GM12878 (cell line): Measurements from ENCODE around the gene FOXP4. TPM values are rescaled to one million over a fixed set of nuclear protein-coding genes. Genes with fewer than 3 reads are reported as not detected.

ENCODE experiments used
- ATAC-seq: fragments of 200-7000 bp; cut with Tn5 transposase; 3 replicates; pipeline ENCODE4 v1.9.1; 2020; ENCODE audit warnings: mild to moderate bottlenecking, moderate library complexity
- BruUV-seq: library from RNA; stranded (reverse); fragments of 400-500 nt; replicated peaks from 2 replicates; lab custom pipeline; 2021; lab: Mats Ljungman, UMichigan
- CTCF ChIA-PET: fragments of 300-600 bp; sonication (Branson Sonifier 250); formaldehyde crosslinking; extraction: SDS; loops from one replicate; lab custom pipeline; 2021; ENCODE audit warnings: inconsistent platforms; lab: Yijun Ruan, JAX
- POLR2A ChIA-PET: fragments of 350-600 bp; formaldehyde crosslinking; extraction: SDS; loops from one replicate; lab custom pipeline; 2021; ENCODE audit warnings: inconsistent platforms; lab: Charles Lee
- RAD21 ChIA-PET: fragments of 300-600 bp; sonication (Branson Sonifier 250); formaldehyde crosslinking; loops from one replicate; lab custom pipeline; 2023; ENCODE audit warnings: antibody characterized with exemption; ENCODE audit not compliant: unreplicated experiment; lab: Charles Lee
- SMC1A ChIA-PET: fragments of 300-600 bp; sonication (Branson Sonifier 250); formaldehyde crosslinking; loops from one replicate; lab custom pipeline; 2023; ENCODE audit not compliant: unreplicated experiment, uncharacterized antibody; lab: Charles Lee
- DNase-seq: peaks from one replicate; pipeline ENCODE4 v3.0.0-alpha.2; 2011; ENCODE audit warnings: low read depth, low spot score
- FAIRE-seq: peaks from 3 replicates; lab custom pipeline; 2011; peaks lifted over from hg19 to GRCh38; lab: Jason Lieb, UNC
- H2AFZ ChIP-seq: 2 replicates; pipeline ENCODE4 v1.6.0; 2011; ENCODE audit warnings: low read depth, low read length, control low read depth; ENCODE audit not compliant: control insufficient read depth
- H3K27ac ChIP-seq: 2 replicates; pipeline ENCODE4 v1.5.1; 2011; ENCODE audit warnings: control low read depth; ENCODE audit not compliant: control insufficient read depth, insufficient read depth
- H3K27me3 ChIP-seq, 2 experiments: replicated peaks in 1 of 2; 2 replicates each; pipeline versions ENCODE4 v1.6.0 to v1.6.1; 2011; ENCODE audit warnings: low read length in 1 of 2; ENCODE audit not compliant: control insufficient read depth in 2 of 2, insufficient read depth in 2 of 2
- H3K36me3 ChIP-seq, 2 experiments: 2 replicates each; pipeline ENCODE4 v1.5.1; 2011; ENCODE audit warnings: low read length in 1 of 2; ENCODE audit not compliant: control insufficient read depth in 2 of 2, insufficient read depth in 2 of 2
- H3K4me1 ChIP-seq: 2 replicates; pipeline ENCODE4 v1.6.1; 2011; ENCODE audit warnings: mild to moderate bottlenecking, low read length, moderate library complexity, mixed read lengths; ENCODE audit not compliant: control insufficient read depth, insufficient read depth
- H3K4me2 ChIP-seq: 2 replicates; pipeline ENCODE4 v1.6.0; 2011; ENCODE audit warnings: control low read depth; ENCODE audit not compliant: control insufficient read depth, insufficient read depth
- H3K4me3 ChIP-seq: fragments of 200-600 bp; sonication (generic); 2 replicates; pipeline ENCODE4 v1.5.1; 2016
- H3K79me2 ChIP-seq: 2 replicates; pipeline ENCODE4 v1.6.0; 2011; ENCODE audit warnings: low read length; ENCODE audit not compliant: control insufficient read depth, insufficient read depth
- H3K9ac ChIP-seq: 2 replicates; pipeline ENCODE4 v1.8.0; 2011; ENCODE audit warnings: low read length, control low read depth, mixed read lengths; ENCODE audit not compliant: control insufficient read depth, insufficient read depth
- H3K9me3 ChIP-seq: replicated peaks from 3 replicates; pipeline ENCODE4 v1.5.1; 2011; ENCODE audit warnings: mild to moderate bottlenecking, low read length; ENCODE audit not compliant: control insufficient read depth, insufficient read depth
- H4K20me1 ChIP-seq: 2 replicates; pipeline ENCODE4 v1.6.0; 2011; ENCODE audit not compliant: control insufficient read depth, insufficient read depth
- FOXM1 ChIP-seq: IDR thresholded peaks from 2 replicates; pipeline ENCODE4 v1.6.1; 2012; ENCODE audit warnings: low read depth, mild to moderate bottlenecking, inconsistent platforms, low read length, moderate library complexity
- HCFC1 ChIP-seq: fragments of 150-350 bp; IDR thresholded peaks from 2 replicates; pipeline ENCODE4 v1.6.1; 2014; ENCODE audit warnings: low read length
- HDGF ChIP-seq: fragments of 450-650 bp; IDR thresholded peaks from 2 replicates; pipeline ENCODE4 v1.6.1; 2016; ENCODE audit warnings: antibody characterized with exemption
- IKZF1 ChIP-seq: fragments of 450-650 bp; conservative IDR thresholded peaks from 2 replicates; pipeline ENCODE4 v1.6.1; 2017; ENCODE audit warnings: antibody characterized with exemption, mild to moderate bottlenecking
- IKZF2 ChIP-seq, 2 experiments: fragments of 450-650 bp; IDR thresholded peaks; 2 replicates each; pipeline ENCODE4 v1.6.1; 2017; ENCODE audit warnings: mild to moderate bottlenecking in 2 of 2, moderate library complexity in 2 of 2
- MEF2B ChIP-seq: fragments of 450-650 bp; IDR thresholded peaks from 2 replicates; pipeline ENCODE4 v1.6.1; 2018; ENCODE audit warnings: mild to moderate bottlenecking, moderate library complexity; ENCODE audit not compliant: partially characterized antibody, poor library complexity, severe bottlenecking
- WGBS: methylation state at CpG from one replicate; pipeline ENCODE4 v1.1.6; 2016; ENCODE audit warnings: low lambda C conversion rate; ENCODE audit not compliant: insufficient replicate concordance, insufficient coverage; ENCODE audit errors: missing lambda C conversion rate; 5-methylcytosine and 5-hydroxymethylcytosine counted together
- in situ Hi-C: fragments of 300-500 bp; cut with MboI; formaldehyde crosslinking; loops from 9 replicates; pipeline ENCODE4 v1.14.3; 2018; ENCODE audit warnings: mixed read lengths
- intact Hi-C: fragments of 100-400 bp; cut with micrococcal nuclease; formaldehyde crosslinking; loops from one replicate; pipeline ENCODE4 v1.14.2; 2022; ENCODE audit not compliant: unreplicated experiment
- polyA plus RNA-seq, 11 experiments: library from polyadenylated mRNA; depleted of rRNA in 4 of 11; unstranded in 6 of 11; stranded (reverse) in 5 of 11; fragments of >200 nt; fragmentation: Nextera tagmentation in 4 of 11; fragmentation: Illumina TruSeq in 1 of 11; extraction: Ambion mirVana in 4 of 11; extraction: Trizol in 1 of 11; gene quantifications; 1 replicate in 1 of 11; 2 replicates in 10 of 11; pipeline versions ENCODE4 v1.2.1 to v1.2.3, GENCODE V29; 2011 to 2016; ENCODE audit warnings: inconsistent platforms in 2 of 11, missing spikeins in 2 of 11, low read depth in 1 of 11
- total RNA-seq, 4 experiments: library from RNA; depleted of rRNA in 3 of 4; stranded (reverse); fragments of >200 nt in 3 of 4; fragmentation: Illumina TruSeq in 1 of 4; extraction: Trizol in 1 of 4; gene quantifications; 2 replicates each; pipeline versions ENCODE4 v1.2.1 to v1.2.3, GENCODE V29; 2013 to 2021
- TF ChIP-seq, protein P1 (sequence below): fragments of 450-650 bp; IDR thresholded peaks from 2 replicates; pipeline ENCODE4 v1.6.1; 2017; ENCODE audit warnings: antibody characterized with exemption, mild to moderate bottlenecking, moderate library complexity

Gene FOXP4
- total and polyA plus RNA-seq, 10 of the 15 experiments (the other 5 are each of a cell fraction or from before 2014, with no cell fraction given) = 0.31 to 46.1 (median 2.3) TPM

DNA sequence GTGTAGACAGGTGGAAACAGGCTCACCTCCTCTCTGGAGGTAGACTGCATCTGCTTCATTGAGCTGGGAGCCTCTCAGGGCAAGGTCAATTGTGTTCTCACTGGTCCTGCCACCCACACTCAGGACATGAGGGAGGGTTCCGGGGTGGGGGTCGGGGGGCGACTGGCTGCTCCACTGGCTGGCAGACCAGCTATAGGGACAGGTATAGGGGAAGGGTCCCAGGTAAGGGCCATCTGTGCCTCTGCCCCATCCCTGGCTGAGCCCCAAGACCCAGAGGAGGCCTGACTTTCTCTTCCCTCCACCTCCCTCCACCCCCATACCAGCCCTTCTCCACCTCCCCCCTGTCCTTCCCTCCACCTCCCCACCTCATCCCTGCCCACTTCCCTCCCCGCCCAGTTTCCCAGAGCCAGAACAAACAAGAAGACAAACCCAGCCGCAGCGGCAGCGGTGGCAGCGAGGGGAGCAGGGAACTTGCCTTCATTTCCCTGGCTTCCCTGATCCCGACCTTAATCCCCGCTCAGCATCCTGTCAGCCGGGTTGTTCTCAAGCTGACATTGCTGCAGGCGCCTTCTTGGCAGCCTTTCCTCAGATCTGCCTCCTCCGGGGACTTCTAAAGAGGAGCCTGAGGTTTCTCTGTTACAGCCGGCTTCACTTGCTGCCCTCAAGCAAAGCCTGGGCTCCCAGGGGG lies 18.3 kb upstream of the FOXP4 start:
- ChIA-PET SMC1A (interaction anchor here (1.0 to 3.1 kb wide), 11 partner anchors 10 to 100 kb away, joined by 3 to 13 read pairs (median 6); no protein-coding TSS in a partner anchor), POLR2A (interaction anchor here (1.1 to 2.0 kb wide), 2 partner anchors 13 to 60 kb away, joined by 3 to 13 read pairs; no protein-coding TSS in a partner anchor), RAD21 (interaction anchor here (0.6 to 2.7 kb wide), 3 partner anchors 12 to 195 kb away, joined by 3 to 10 read pairs (median 4); no protein-coding TSS in a partner anchor), CTCF (interaction anchor here (0.8 to 2.2 kb wide), 4 partner anchors 23 to 194 kb away, joined by 3 to 8 read pairs (median 3); no protein-coding TSS in a partner anchor)
- no TSS peak for BruUV-seq
- DNase-seq = no peak
- in situ Hi-C loops (no loop called here), intact Hi-C loops (no loop called here)
- H2AFZ ChIP-seq = no peak overlapping the region
- no peaks in the 10 kb centered on the region for H3K9me3 ChIP-seq
- TF ChIP-seq IKZF2 (IDR thresholded peaks at IDR 0.05) (peak in 1 of 2 experiments; percentile 32; a peak in 1 of 4 replicates), MEF2B (peak; percentile 87), HDGF (0 out of 2 replicates have a peak, but pooled peaks have one; percentile 24), IKZF1 (peak; percentile 59), FOXM1 (no peak), HCFC1 (no peak)
- TF ChIP-seq, protein P1, sequence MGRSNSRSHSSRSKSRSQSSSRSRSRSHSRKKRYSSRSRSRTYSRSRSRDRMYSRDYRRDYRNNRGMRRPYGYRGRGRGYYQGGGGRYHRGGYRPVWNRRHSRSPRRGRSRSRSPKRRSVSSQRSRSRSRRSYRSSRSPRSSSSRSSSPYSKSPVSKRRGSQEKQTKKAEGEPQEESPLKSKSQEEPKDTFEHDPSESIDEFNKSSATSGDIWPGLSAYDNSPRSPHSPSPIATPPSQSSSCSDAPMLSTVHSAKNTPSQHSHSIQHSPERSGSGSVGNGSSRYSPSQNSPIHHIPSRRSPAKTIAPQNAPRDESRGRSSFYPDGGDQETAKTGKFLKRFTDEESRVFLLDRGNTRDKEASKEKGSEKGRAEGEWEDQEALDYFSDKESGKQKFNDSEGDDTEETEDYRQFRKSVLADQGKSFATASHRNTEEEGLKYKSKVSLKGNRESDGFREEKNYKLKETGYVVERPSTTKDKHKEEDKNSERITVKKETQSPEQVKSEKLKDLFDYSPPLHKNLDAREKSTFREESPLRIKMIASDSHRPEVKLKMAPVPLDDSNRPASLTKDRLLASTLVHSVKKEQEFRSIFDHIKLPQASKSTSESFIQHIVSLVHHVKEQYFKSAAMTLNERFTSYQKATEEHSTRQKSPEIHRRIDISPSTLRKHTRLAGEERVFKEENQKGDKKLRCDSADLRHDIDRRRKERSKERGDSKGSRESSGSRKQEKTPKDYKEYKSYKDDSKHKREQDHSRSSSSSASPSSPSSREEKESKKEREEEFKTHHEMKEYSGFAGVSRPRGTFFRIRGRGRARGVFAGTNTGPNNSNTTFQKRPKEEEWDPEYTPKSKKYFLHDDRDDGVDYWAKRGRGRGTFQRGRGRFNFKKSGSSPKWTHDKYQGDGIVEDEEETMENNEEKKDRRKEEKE = no peak
- H3K9ac ChIP-seq = no peak overlapping the region
- H3K4me3 ChIP-seq = no peak overlapping the region
- no peaks in the 10 kb centered on the region for H3K36me3 ChIP-seq
- FAIRE-seq = no peak
- no peaks in the 10 kb centered on the region for H3K79me2 ChIP-seq
- no peak overlapping the region for H3K27ac ChIP-seq
- 0 out of 2 replicates have a peak overlapping the region, but pooled peaks have one; percentile 30 for H3K4me2 ChIP-seq
- no peak for ATAC-seq
- H4K20me1 ChIP-seq = no peaks in the 10 kb centered on the region
- H3K27me3 ChIP-seq = 0 out of 4 replicates have a peak, but pooled peaks cover 0 to 2% of the 10 kb centered on the region in 2 experiments
- 34% methylated on average over 13 of the region's 14 CpGs for WGBS
- H3K4me1 ChIP-seq = peaks cover 22% of the 10 kb centered on the region
